Retinal pigment epithelial cell (primary cell): ENCODE results near the gene RC3H1.
"Not testable (repeated sequence)": the region's sequence is repeated elsewhere in the genome, so short reads cannot be mapped to it uniquely, and the experiment has no call there.

Experiments
- DNase-seq: peaks from one replicate; pipeline ENCODE4 v3.0.0-alpha.2; 2010; ENCODE audit warnings: low read depth
- H3K4me3 ChIP-seq: 2 replicates; pipeline ENCODE4 v1.5.1; 2011; ENCODE audit warnings: mild to moderate bottlenecking, low read length, control low read depth, moderate library complexity
- TF ChIP-seq, protein P1 (sequence below): conservative IDR thresholded peaks from 2 replicates; pipeline ENCODE4 v1.5.1; 2011; ENCODE audit warnings: low read depth, low read length, control low read depth, inconsistent platforms

The RC3H1 gene

DNA sequence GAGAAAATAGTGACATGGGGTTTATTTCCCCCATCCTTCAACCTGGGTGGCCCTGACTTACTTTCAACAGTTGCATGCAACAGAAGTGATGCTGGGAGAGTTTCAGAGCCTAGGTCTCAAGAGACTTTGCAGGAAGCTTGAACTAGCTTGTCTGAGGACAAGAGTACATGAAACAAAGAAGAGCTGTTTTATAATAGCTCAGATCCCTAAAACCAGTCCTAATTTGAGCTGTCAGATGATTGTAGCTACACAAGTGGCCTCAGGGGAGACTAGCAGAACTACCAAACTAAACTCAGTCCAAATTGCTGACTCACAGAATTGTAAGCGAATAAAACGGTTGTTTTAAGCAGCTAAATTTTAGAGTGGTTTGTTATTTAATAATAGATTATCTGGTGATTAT lies 17.1 kb downstream of the RC3H1 start:
- no peak for DNase-seq
- H3K4me3 ChIP-seq = no peak overlapping the region
- TF ChIP-seq, protein P1, sequence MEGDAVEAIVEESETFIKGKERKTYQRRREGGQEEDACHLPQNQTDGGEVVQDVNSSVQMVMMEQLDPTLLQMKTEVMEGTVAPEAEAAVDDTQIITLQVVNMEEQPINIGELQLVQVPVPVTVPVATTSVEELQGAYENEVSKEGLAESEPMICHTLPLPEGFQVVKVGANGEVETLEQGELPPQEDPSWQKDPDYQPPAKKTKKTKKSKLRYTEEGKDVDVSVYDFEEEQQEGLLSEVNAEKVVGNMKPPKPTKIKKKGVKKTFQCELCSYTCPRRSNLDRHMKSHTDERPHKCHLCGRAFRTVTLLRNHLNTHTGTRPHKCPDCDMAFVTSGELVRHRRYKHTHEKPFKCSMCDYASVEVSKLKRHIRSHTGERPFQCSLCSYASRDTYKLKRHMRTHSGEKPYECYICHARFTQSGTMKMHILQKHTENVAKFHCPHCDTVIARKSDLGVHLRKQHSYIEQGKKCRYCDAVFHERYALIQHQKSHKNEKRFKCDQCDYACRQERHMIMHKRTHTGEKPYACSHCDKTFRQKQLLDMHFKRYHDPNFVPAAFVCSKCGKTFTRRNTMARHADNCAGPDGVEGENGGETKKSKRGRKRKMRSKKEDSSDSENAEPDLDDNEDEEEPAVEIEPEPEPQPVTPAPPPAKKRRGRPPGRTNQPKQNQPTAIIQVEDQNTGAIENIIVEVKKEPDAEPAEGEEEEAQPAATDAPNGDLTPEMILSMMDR = no peak

DNA sequence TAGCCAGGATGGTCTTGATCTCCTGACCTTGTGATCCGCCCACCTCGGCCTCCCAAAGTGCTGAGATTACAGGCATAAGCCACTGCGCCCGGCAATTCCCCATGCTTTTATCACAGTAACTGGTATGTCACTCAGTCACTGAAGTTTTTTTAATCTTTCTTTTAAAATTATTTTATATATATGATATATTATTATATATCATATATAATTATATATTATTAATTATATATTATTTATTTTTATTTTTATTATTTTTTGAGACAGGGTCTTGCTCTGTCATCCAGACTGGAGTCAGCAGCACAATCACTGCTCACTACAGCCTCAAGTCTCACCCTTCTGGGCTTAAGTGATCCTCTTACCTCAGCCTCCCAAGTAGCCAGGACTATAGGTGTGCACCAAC lies 18.3 kb downstream of the RC3H1 start:
- no peak overlapping the region for H3K4me3 ChIP-seq
- TF ChIP-seq, protein P1 = no peak
- no peak for DNase-seq

DNA sequence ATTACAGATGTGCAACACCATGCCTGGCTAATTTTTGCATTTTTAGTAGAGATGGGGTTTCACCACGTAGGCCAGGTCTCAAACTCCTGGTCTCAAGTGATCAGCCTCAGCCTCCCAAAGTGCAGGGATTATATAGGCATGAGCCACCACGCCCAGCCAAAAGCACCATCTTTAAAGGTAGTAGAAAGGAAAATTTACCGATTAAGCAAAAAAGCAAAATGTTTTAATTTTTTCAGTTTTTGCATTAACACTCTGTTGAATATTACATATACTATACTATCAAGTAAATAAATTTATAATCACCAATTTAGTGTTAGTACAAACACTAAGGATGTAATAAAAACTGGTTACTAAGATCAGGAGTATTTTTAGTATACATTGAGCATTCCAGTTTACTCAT lies 20.6 kb downstream of the RC3H1 start:
- DNase-seq = no peak
- TF ChIP-seq, protein P1 = no peak
- no peak overlapping the region for H3K4me3 ChIP-seq

DNA sequence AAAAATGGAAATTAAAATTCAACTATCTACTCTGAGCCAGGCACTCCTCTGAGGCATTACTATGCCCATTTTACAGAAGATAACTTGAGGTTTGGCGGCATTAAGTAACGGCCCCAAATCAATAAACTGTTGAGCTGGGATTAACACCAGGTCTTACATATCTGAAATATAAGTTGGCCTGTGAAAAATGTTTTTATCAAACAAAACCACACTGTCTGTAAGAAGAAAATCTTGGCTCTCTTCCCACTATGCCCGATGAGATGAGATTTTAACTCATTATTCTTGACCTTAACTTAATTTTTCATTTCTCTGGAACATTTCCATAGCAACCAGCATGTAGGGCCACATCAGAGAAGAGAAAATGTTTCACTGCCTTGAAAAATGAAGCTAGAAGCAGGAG lies 21.8 kb downstream of the RC3H1 start:
- H3K4me3 ChIP-seq = no peak overlapping the region
- peak; percentile 69 for DNase-seq
- TF ChIP-seq, protein P1 = no peak

GRCh38 chr1:173997791-173998190 lies 24.4 kb downstream of the RC3H1 start:
- DNase-seq = no peak
- TF ChIP-seq, protein P1 = no peak
- no peak overlapping the region for H3K4me3 ChIP-seq

DNA sequence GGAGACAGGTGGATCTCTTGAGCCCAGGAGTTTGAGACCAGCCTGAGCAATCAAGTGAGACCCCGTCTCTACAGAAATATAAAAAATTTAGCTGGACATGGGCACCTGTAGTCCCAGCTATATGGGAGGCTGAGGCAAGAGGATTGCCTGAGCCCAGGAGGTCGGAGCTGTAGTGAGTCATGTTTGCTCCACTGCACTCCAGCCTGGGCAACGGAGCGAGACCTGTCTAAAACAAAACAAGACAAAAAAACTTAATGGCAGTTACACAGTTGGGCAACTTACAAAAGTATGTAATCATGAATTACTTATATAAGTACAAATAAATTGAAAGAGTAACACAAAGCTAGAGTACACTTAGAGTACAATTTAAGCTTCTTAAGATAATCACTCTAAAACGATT lies 25.2 kb downstream of the RC3H1 start:
- H3K4me3 ChIP-seq = no peak overlapping the region
- DNase-seq = no peak
- TF ChIP-seq, protein P1 = no peak

DNA sequence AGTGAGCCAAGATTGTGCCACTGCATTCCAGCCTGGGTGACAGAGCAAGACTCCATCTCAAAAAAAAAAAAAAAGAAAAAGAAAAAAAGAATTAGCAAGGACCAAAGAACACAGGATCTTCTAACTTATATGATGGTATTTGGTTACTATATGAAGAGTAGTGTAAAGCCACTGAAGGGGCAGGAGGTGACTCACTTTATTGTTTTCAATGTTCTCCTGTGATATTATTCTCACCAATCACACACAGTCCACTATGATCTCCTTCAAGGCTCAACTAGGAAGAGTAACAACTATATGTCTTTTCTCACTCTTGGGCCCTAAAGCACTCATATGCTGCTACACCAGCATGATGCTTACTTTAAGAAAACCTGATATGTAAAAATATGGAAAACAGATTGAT lies 26.7 kb downstream of the RC3H1 start:
- no peak overlapping the region for H3K4me3 ChIP-seq
- TF ChIP-seq, protein P1 = no peak
- no peak for DNase-seq

DNA sequence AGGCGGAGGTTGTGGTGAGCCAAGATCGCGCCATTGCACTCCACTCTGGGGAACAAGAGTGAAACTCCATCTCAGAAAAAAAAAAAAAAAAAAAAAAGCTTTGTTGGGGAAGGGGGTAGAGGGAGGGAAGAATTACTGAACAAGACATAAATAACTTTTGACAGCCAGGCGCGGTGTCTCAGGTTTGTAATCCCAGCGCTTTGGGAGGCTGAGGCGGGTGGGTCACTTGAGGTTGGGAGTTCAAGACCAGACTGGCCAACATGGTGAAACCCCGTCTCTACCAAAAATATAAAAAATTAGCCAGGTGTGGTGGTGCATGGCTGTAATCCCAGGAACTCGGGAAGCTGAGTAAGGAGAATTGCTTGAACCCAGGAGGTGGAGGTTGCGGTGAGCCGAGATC lies 28.2 kb downstream of the RC3H1 start:
- not testable (repeated sequence) for H3K4me3 ChIP-seq, DNase-seq
